HCT116 (cell line): ENCODE data around the gene DENND1C. TPM values are rescaled to one million over a fixed set of nuclear protein-coding genes. Genes with fewer than 3 reads are reported as not detected.

Experiments used
- ATAC-seq: fragments of 200-7000 bp; cut with Tn5 transposase; 2 replicates; pipeline ENCODE4 v1.9.1; 2020; ENCODE audit warnings: mild to moderate bottlenecking, moderate library complexity
- BruUV-seq: library from RNA; stranded (reverse); fragments of 400-500 nt; replicated peaks from 2 replicates; lab custom pipeline; 2021; lab: Mats Ljungman, UMichigan
- CTCF ChIA-PET: fragments of 300-600 bp; sonication (Branson Sonifier 250); formaldehyde crosslinking; loops from one replicate; lab custom pipeline; 2021; ENCODE audit warnings: antibody characterized with exemption; lab: Charles Lee
- POLR2A ChIA-PET: fragments of 300-600, 350-600 bp; sonication (Branson Sonifier 250); formaldehyde crosslinking; loops from one replicate; lab custom pipeline; 2021; ENCODE audit warnings: antibody characterized with exemption; lab: Charles Lee
- RAD21 ChIA-PET, 2 experiments: fragments of 300-600 bp; sonication (Branson Sonifier 250); formaldehyde crosslinking; loops; one replicate each; lab custom pipeline; 2023; ENCODE audit warnings: low total read pairs in 2 of 2; ENCODE audit not compliant: uncharacterized antibody in 2 of 2, unreplicated experiment in 2 of 2, low non-redundant PET in 1 of 2; lab: Charles Lee
- DNase-seq: peaks from one replicate; pipeline ENCODE4 v3.0.0-alpha.2; 2010; ENCODE audit warnings: low read depth, low spot score
- H2AFZ ChIP-seq: fragments of 200-600 bp; shearing (Covaris generic), sonication (generic); 2 replicates; pipeline ENCODE4 v1.6.1; 2017; ENCODE audit warnings: low read depth, mixed run types, mixed read lengths, antibody characterized with exemption, low read length; ENCODE audit not compliant: poor library complexity, severe bottlenecking
- H3K27ac ChIP-seq: 2 replicates; pipeline ENCODE4 v1.5.1; 2012; ENCODE audit warnings: low read depth, low read length
- H3K27me3 ChIP-seq: fragments of 200-600 bp; sonication (generic); 2 replicates; pipeline ENCODE4 v1.6.1; 2016; ENCODE audit warnings: mixed run types, low read length, mixed read lengths; ENCODE audit not compliant: insufficient read depth
- H3K36me3 ChIP-seq, 2 experiments: fragments of 200-500 bp in 1 of 2; fragments of 200-600 bp in 1 of 2; sonication (Bioruptor generic) in 1 of 2; sonication (generic) in 1 of 2; 2 replicates each; pipeline versions ENCODE4 v1.5.1 to v1.6.1; 2014 to 2016; ENCODE audit warnings: low read length in 2 of 2, inconsistent platforms in 1 of 2, mixed read lengths in 1 of 2, mixed run types in 1 of 2; ENCODE audit not compliant: insufficient read depth in 2 of 2, control insufficient read depth in 1 of 2
- H3K4me1 ChIP-seq, 2 experiments: fragments of 200-600 bp in 1 of 2; sonication (generic) in 1 of 2; 2 replicates each; pipeline versions ENCODE4 v1.5.1 to v1.6.1; 2012 to 2017; ENCODE audit warnings: low read length in 2 of 2, inconsistent platforms in 1 of 2, mild to moderate bottlenecking in 1 of 2, mixed read lengths in 1 of 2, mixed run types in 1 of 2, moderate library complexity in 1 of 2; ENCODE audit not compliant: insufficient read depth in 2 of 2, control insufficient read depth in 1 of 2
- H3K4me2 ChIP-seq: fragments of 200-600 bp; sonication (generic); 2 replicates; pipeline ENCODE4 v1.6.1; 2017; ENCODE audit warnings: mixed run types, low read length, mixed read lengths
- H3K4me3 ChIP-seq, 2 experiments: fragments of 200-600 bp in 1 of 2; sonication (generic) in 1 of 2; replicated peaks in 1 of 2; 2 replicates each; pipeline ENCODE4 v1.5.1; 2011 to 2016; ENCODE audit warnings: low read length in 2 of 2, control low read depth in 1 of 2, low read depth in 1 of 2, mild to moderate bottlenecking in 1 of 2, mixed read lengths in 1 of 2, mixed run types in 1 of 2
- H3K79me2 ChIP-seq: fragments of 200-600 bp; sonication (generic); 2 replicates; pipeline ENCODE4 v1.6.1; 2017; ENCODE audit warnings: mild to moderate bottlenecking, mixed run types, low read length, moderate library complexity, mixed read lengths; ENCODE audit not compliant: insufficient read depth
- H3K9ac ChIP-seq: fragments of 200-600 bp; sonication (generic); 2 replicates; pipeline ENCODE4 v1.6.1; 2016; ENCODE audit warnings: low read length, mixed read lengths
- H3K9me2 ChIP-seq: fragments of 200-600 bp; sonication (generic), shearing (Covaris generic); 2 replicates; pipeline ENCODE4 v1.6.1; 2017; ENCODE audit warnings: mixed run types, mild to moderate bottlenecking, moderate library complexity; ENCODE audit not compliant: insufficient read depth
- H3K9me3 ChIP-seq, 2 experiments: fragments of 200-500 bp in 1 of 2; fragments of 200-600 bp in 1 of 2; sonication (Bioruptor generic) in 1 of 2; sonication (generic) in 1 of 2; 2 replicates each; pipeline ENCODE4 v1.6.1; 2014 to 2017; ENCODE audit warnings: low read length in 2 of 2, mixed read lengths in 2 of 2, inconsistent platforms in 1 of 2, low read depth in 1 of 2, mild to moderate bottlenecking in 1 of 2, mixed run types in 1 of 2, moderate library complexity in 1 of 2; ENCODE audit not compliant: control insufficient read depth in 1 of 2, insufficient read depth in 1 of 2
- H4K20me1 ChIP-seq: fragments of 200-600 bp; sonication (generic), shearing (Covaris generic); 2 replicates; pipeline ENCODE4 v1.6.1; 2017; ENCODE audit warnings: mixed run types, mild to moderate bottlenecking, moderate library complexity; ENCODE audit not compliant: insufficient read depth
- ATF3 ChIP-seq: IDR thresholded peaks from 2 replicates; pipeline ENCODE4 v1.6.1; 2012
- CBX3 ChIP-seq: IDR thresholded peaks from 2 replicates; pipeline ENCODE4 v1.6.1; 2012; ENCODE audit warnings: low read depth
- CEBPB ChIP-seq: IDR thresholded peaks from 2 replicates; pipeline ENCODE4 v1.6.1; 2012; ENCODE audit warnings: low read depth
- CTCF ChIP-seq, 3 experiments: fragments of 200-600 bp in 1 of 3; sonication (generic) in 1 of 3; IDR thresholded peaks in 2 of 3; conservative IDR thresholded peaks in 1 of 3; 2 replicates each; pipeline ENCODE4 v1.5.1; 2012 to 2017; ENCODE audit warnings: low read depth in 2 of 3, low read length in 2 of 3, antibody characterized with exemption in 1 of 3, borderline replicate concordance in 1 of 3, control low read depth in 1 of 3, mild to moderate bottlenecking in 1 of 3, mixed read lengths in 1 of 3, mixed run types in 1 of 3, moderate library complexity in 1 of 3; ENCODE audit not compliant: insufficient read depth in 1 of 3
- EGR1 ChIP-seq: IDR thresholded peaks from 2 replicates; pipeline ENCODE4 v1.6.1; 2012; ENCODE audit warnings: low read depth
- ELF1 ChIP-seq: IDR thresholded peaks from 2 replicates; pipeline ENCODE4 v1.6.1; 2012; ENCODE audit warnings: low read depth, borderline replicate concordance
- EZH2 ChIP-seq: fragments of 200-600 bp; sonication (generic); IDR thresholded peaks from 2 replicates; pipeline ENCODE4 v1.6.1; 2017; ENCODE audit warnings: antibody characterized with exemption, mixed run types
- EZH2phosphoT487 ChIP-seq: fragments of 200-600 bp; IDR thresholded peaks from 2 replicates; pipeline ENCODE4 v1.6.1; 2018; ENCODE audit warnings: antibody characterized with exemption, borderline replicate concordance
- FOSL1 ChIP-seq: IDR thresholded peaks from 2 replicates; pipeline ENCODE4 v1.6.1; 2012; ENCODE audit warnings: low read depth
- POLR2A ChIP-seq: IDR thresholded peaks from 2 replicates; pipeline ENCODE4 v1.7.0; 2011; ENCODE audit warnings: borderline replicate concordance; ENCODE audit not compliant: insufficient read depth, insufficient read length; ENCODE audit errors: extremely low read depth
- RAD21 ChIP-seq: IDR thresholded peaks from 2 replicates; pipeline ENCODE4 v1.6.1; 2012; ENCODE audit warnings: low read depth, mild to moderate bottlenecking
- REST ChIP-seq: IDR thresholded peaks from 2 replicates; pipeline ENCODE4 v1.6.1; 2012; ENCODE audit warnings: low read depth
- SP1 ChIP-seq: IDR thresholded peaks from 2 replicates; pipeline ENCODE4 v1.6.1; 2012; ENCODE audit warnings: low read depth
- TCF7L2 ChIP-seq: IDR thresholded peaks from 2 replicates; pipeline ENCODE4 v1.7.0; 2011; ENCODE audit warnings: borderline replicate concordance, inconsistent platforms; ENCODE audit not compliant: insufficient read depth, insufficient read length; ENCODE audit errors: extremely low read depth
- YY1 ChIP-seq: IDR thresholded peaks from 2 replicates; pipeline ENCODE4 v1.6.1; 2011; ENCODE audit warnings: low read length, low read depth, moderate library complexity, mild to moderate bottlenecking; ENCODE audit not compliant: insufficient replicate concordance; ENCODE audit errors: extremely low read depth
- ZBTB33 ChIP-seq: IDR thresholded peaks from 2 replicates; pipeline ENCODE4 v1.6.1; 2011; ENCODE audit warnings: mild to moderate bottlenecking, low read length, moderate library complexity; ENCODE audit not compliant: insufficient replicate concordance; ENCODE audit errors: extremely low read depth
- ZFX ChIP-seq: fragments of 450-650 bp; IDR thresholded peaks from 2 replicates; pipeline ENCODE4 v1.6.1; 2017
- ZNF274 ChIP-seq: fragments of 200-500 bp; sonication (Bioruptor generic); IDR thresholded peaks from 2 replicates; pipeline ENCODE4 v1.6.1; 2014; ENCODE audit warnings: mild to moderate bottlenecking, low read depth, low read length, inconsistent platforms
- intact Hi-C: fragments of 100-400 bp; cut with micrococcal nuclease; formaldehyde crosslinking; loops from 2 replicates; pipeline ENCODE4 v1.10.0; 2022
- total RNA-seq: library from RNA; stranded (reverse); gene quantifications from one replicate; pipeline ENCODE4 v1.2.1, GENCODE V29; 2021; ENCODE audit not compliant: unreplicated experiment

The DENND1C gene
- total RNA-seq, 1 experiment from 2014 or later, result 0.54 TPM

- H4K20me1 ChIP-seq, result no peaks in the 10 kb centered on the region
- no TSS peak for BruUV-seq
- no peak for ATAC-seq
- H3K9ac ChIP-seq, result no peak overlapping the region
- no peak overlapping the region for H3K4me3 ChIP-seq
- no peak overlapping the region for H3K4me2 ChIP-seq
- no peaks in the 10 kb centered on the region for H3K9me2 ChIP-seq
- H2AFZ ChIP-seq, result no peak overlapping the region
- H3K9me3 ChIP-seq, result peaks cover 0 to 10% of the 10 kb centered on the region in 2 experiments; a peak in 1 of 4 replicates
- no peaks in the 10 kb centered on the region for H3K27me3 ChIP-seq
- no peaks in the 10 kb centered on the region for H3K36me3 ChIP-seq
- no peak overlapping the region for H3K27ac ChIP-seq
- ChIA-PET CTCF (no interaction called here), RAD21 (no interaction called here), POLR2A (interaction anchor here (1.1 kb wide), 1 partner anchor 15 kb away, joined by 3 read pairs; no protein-coding TSS in a partner anchor)
- intact Hi-C loops, result no loop called here
- DNase-seq, result no peak
- TF ChIP-seq SP1 (no peak), ZNF274 (no peak), FOSL1 (no peak), REST (no peak), TCF7L2 (no peak), ELF1 (no peak), EZH2 (no peak), ATF3 (no peak), EGR1 (no peak), CTCF (IDR thresholded peaks at IDR 0.05 in 2 of 3, conservative IDR thresholded peaks at IDR 0.05 in 1 of 3; ENCODE audit: borderline replicate concordance in 1 of 3, insufficient read depth in 1 of 3, low read depth in 2 of 3, low read length in 2 of 3) (no peak), CEBPB (no peak), RAD21 (no peak), EZH2phosphoT487 (no peak), CBX3 (no peak), ZFX (no peak), YY1 (no peak), ZBTB33 (no peak), POLR2A (no peak)
- no peaks in the 10 kb centered on the region for H3K79me2 ChIP-seq
- H3K4me1 ChIP-seq, result no peaks in the 10 kb centered on the region
Measured at GRCh38 chr19:6490134-6490533, 8.5 kb upstream of the DENND1C start.
